ENCODE measurements around the gene KIAA1328. TPM values are rescaled to one million over a fixed set of nuclear protein-coding genes. Genes with fewer than 3 reads are reported as not detected.

The KIAA1328 gene
- total and polyA plus RNA-seq, 2 experiments from 2014 or later, result 3.3 to 12.5 TPM

DNA sequence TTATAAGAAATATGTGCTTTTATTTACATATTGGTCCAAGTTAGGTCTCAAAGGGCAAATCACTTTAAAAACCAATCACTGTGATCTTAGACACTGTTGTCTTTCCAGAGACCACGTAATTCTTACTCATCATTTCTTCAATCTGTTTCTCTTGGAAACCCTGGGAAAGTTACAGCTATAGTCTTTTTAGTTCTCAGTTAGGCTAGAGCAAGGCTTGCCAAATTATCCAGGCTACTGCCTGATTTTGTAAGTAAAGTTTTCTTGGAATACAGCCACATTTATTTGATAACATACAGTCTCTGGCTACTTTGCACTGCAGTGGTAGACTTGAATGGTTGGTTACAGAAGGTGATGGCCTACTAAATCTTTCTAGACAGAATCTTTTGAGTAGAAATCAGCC, 106.0 kb downstream of the KIAA1328 start:
- 100% methylated on average over 1 of the region's 1 CpG for WGBS (ENCODE audit: low lambda C conversion rate, missing lambda C conversion rate)
- no peak for DNase-seq (ENCODE audit: low spot score)

DNA sequence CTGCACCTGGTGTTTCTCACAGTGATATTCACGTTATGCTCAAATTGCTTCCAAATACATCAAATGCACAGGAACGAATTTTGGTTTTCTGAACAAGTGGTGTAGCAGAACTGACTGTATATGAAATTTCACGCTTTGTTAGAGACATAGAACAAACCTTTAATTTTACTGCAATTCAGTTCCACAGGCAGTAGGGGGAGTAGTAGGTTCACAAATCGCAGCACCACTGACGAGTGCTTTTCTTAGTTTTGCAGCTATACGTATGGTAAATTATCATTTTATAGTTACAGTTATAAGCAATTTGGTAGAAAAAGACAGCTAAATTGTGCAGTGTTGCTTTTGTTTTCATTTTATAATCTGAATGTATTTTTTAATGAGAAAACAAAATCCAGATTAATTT, 113.3 kb downstream of the KIAA1328 start:
- Histone ChIP-seq H3K36me3 (replicated peaks; ENCODE audit: insufficient read depth, low read depth) (no peaks in the 10 kb centered on the region), H3K4me1 (ENCODE audit: insufficient read depth) (no peaks in the 10 kb centered on the region), H3K27ac (no peak overlapping the region), H3K9me3 (ENCODE audit: low read depth) (no peaks in the 10 kb centered on the region), H3K79me2 (no peaks in the 10 kb centered on the region), H3K27me3 (no peaks in the 10 kb centered on the region), H3K9me2 (replicated peaks; ENCODE audit: insufficient read depth) (no peaks in the 10 kb centered on the region), H2AFZ (no peak overlapping the region), H4K20me1 (ENCODE audit: insufficient read depth, poor library complexity, severe bottlenecking) (no peaks in the 10 kb centered on the region), H3K4me3 (no peak overlapping the region), H3K4me2 (no peak overlapping the region)
- TF ChIP-seq EZH2phosphoT487 (IDR thresholded peaks at IDR 0.05; ENCODE audit: low read depth, severe bottlenecking, unreplicated experiment), result no peak
- TF ChIP-seq, protein P1, sequence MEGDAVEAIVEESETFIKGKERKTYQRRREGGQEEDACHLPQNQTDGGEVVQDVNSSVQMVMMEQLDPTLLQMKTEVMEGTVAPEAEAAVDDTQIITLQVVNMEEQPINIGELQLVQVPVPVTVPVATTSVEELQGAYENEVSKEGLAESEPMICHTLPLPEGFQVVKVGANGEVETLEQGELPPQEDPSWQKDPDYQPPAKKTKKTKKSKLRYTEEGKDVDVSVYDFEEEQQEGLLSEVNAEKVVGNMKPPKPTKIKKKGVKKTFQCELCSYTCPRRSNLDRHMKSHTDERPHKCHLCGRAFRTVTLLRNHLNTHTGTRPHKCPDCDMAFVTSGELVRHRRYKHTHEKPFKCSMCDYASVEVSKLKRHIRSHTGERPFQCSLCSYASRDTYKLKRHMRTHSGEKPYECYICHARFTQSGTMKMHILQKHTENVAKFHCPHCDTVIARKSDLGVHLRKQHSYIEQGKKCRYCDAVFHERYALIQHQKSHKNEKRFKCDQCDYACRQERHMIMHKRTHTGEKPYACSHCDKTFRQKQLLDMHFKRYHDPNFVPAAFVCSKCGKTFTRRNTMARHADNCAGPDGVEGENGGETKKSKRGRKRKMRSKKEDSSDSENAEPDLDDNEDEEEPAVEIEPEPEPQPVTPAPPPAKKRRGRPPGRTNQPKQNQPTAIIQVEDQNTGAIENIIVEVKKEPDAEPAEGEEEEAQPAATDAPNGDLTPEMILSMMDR (IDR thresholded peaks at IDR 0.05; ENCODE audit: poor library complexity), result peak; percentile 66
- WGBS (ENCODE audit: low lambda C conversion rate, missing lambda C conversion rate), result 35% methylated on average over 6 of the region's 6 CpGs
- peak; percentile 58 for DNase-seq (ENCODE audit: low spot score)

More for the DNA sequence above, 106.0 kb downstream of the KIAA1328 start:
- no peaks in the 10 kb centered on the region for H3K36me3 ChIP-seq (replicated peaks; ENCODE audit: insufficient read depth, low read depth)
- H3K4me1 ChIP-seq (ENCODE audit: insufficient read depth), result no peaks in the 10 kb centered on the region
- no peak overlapping the region for H3K27ac ChIP-seq
- H3K4me3 ChIP-seq, result no peak overlapping the region
- H4K20me1 ChIP-seq (ENCODE audit: insufficient read depth, poor library complexity, severe bottlenecking), result no peaks in the 10 kb centered on the region
- H3K27me3 ChIP-seq, result no peaks in the 10 kb centered on the region
- no peaks in the 10 kb centered on the region for H3K79me2 ChIP-seq
- H2AFZ ChIP-seq, result no peak overlapping the region
- no peak for TF ChIP-seq EZH2phosphoT487 (IDR thresholded peaks at IDR 0.05; ENCODE audit: low read depth, severe bottlenecking, unreplicated experiment)
- no peak for TF ChIP-seq EZH2 (IDR thresholded peaks at IDR 0.05; ENCODE audit: borderline replicate concordance)
- TF ChIP-seq, protein P1 (IDR thresholded peaks at IDR 0.05; ENCODE audit: poor library complexity), result no peak
- H3K9me2 ChIP-seq (replicated peaks; ENCODE audit: insufficient read depth), result no peaks in the 10 kb centered on the region
- H3K9me3 ChIP-seq (ENCODE audit: low read depth), result no peaks in the 10 kb centered on the region
- H3K4me2 ChIP-seq, result no peak overlapping the region

DNA sequence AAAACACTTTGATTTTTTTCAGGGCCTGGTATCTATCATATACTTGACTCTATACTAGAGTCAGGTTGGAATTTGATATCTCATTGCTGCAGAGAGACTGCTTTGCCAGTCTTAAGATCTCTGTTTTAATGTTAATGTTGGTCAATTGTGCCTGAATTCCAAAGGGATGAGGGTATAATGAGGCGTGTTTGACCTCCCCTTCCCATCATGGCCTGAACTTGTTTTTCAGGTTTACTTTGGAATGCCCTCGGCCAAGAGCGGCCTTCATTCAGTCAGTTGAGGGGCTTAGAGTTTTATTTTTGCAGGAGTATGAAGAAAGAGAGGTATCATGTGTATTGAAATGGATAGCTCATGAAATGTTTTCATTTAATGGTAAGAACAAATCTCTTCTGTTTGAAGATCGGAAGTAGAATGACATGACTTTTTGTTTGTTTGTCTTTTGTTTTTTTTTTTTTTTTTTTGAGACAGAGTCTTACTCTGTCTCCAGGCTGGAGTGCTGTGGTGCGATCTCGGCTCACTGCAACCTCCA, 119.0 kb downstream of the KIAA1328 start:
- Histone ChIP-seq H3K36me3 (replicated peaks; ENCODE audit: insufficient read depth, low read depth) (no peaks in the 10 kb centered on the region), H3K4me1 (ENCODE audit: insufficient read depth) (no peaks in the 10 kb centered on the region), H3K9me3 (ENCODE audit: low read depth) (no peaks in the 10 kb centered on the region), H2AFZ (no peak overlapping the region), H3K9me2 (replicated peaks; ENCODE audit: insufficient read depth) (no peaks in the 10 kb centered on the region), H3K79me2 (no peaks in the 10 kb centered on the region), H3K4me2 (no peak overlapping the region), H3K27me3 (no peaks in the 10 kb centered on the region), H3K4me3 (no peak overlapping the region), H4K20me1 (ENCODE audit: insufficient read depth, poor library complexity, severe bottlenecking) (no peaks in the 10 kb centered on the region), H3K27ac (no peak overlapping the region)
- 66% methylated on average over 6 of the region's 6 CpGs for WGBS (ENCODE audit: low lambda C conversion rate, missing lambda C conversion rate)
- TF ChIP-seq EZH2 (IDR thresholded peaks at IDR 0.05; ENCODE audit: borderline replicate concordance), result no peak
- no peak for TF ChIP-seq EZH2phosphoT487 (IDR thresholded peaks at IDR 0.05; ENCODE audit: low read depth, severe bottlenecking, unreplicated experiment)
- TF ChIP-seq, protein P1 (IDR thresholded peaks at IDR 0.05; ENCODE audit: poor library complexity), result no peak
- no peak for DNase-seq (ENCODE audit: low spot score)

DNA sequence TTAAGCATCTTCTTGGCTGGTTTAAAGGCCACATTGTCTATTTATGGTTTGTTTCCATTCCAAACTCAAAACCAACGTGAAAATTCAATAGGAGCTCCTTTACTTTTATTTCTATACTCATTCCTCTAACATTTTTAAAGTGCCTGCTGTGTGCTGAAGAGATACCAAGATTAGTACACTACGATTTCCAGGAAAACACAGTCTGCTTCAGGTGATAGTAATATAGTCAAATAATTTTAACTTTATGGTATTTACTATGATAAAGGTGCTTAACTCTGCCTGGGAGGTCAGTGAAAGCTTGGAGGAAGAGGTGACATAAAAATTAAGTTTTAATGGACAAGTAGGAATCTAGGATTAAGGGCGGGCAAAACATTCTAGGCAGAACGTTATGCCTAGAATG, 121.4 kb downstream of the KIAA1328 start:
- WGBS (ENCODE audit: low lambda C conversion rate, missing lambda C conversion rate), result 39% methylated on average over 4 of the region's 4 CpGs
- Histone ChIP-seq H3K4me1 (ENCODE audit: insufficient read depth) (no peaks in the 10 kb centered on the region), H3K4me2 (no peak overlapping the region)

More for the DNA sequence above, 121.4 kb downstream of the KIAA1328 start:
- H3K79me2 ChIP-seq, result no peaks in the 10 kb centered on the region
- no peak overlapping the region for H3K4me3 ChIP-seq
- no peaks in the 10 kb centered on the region for H4K20me1 ChIP-seq (ENCODE audit: insufficient read depth, poor library complexity, severe bottlenecking)
- H3K9me3 ChIP-seq (ENCODE audit: low read depth), result no peaks in the 10 kb centered on the region
- H3K36me3 ChIP-seq (replicated peaks; ENCODE audit: insufficient read depth, low read depth), result no peaks in the 10 kb centered on the region
- H3K27me3 ChIP-seq, result no peaks in the 10 kb centered on the region
- TF ChIP-seq EZH2phosphoT487 (IDR thresholded peaks at IDR 0.05; ENCODE audit: low read depth, severe bottlenecking, unreplicated experiment), result no peak
- TF ChIP-seq, protein P1 (IDR thresholded peaks at IDR 0.05; ENCODE audit: poor library complexity), result no peak
- TF ChIP-seq EZH2 (IDR thresholded peaks at IDR 0.05; ENCODE audit: borderline replicate concordance), result no peak
- H3K9me2 ChIP-seq (replicated peaks; ENCODE audit: insufficient read depth), result no peaks in the 10 kb centered on the region
- H3K27ac ChIP-seq, result no peak overlapping the region
- DNase-seq (ENCODE audit: low spot score), result no peak
- no peak overlapping the region for H2AFZ ChIP-seq
